NCI-H2107 treated with DMSO at 0.1 percent for 48 hours (cell line): ENCODE results near the gene NMNAT2.

Source experiments
- DNase-seq: peaks from one replicate; lab custom pipeline; 2025; ENCODE audit not compliant: unreplicated experiment; lab: John Stamatoyannopoulos, UW

Gene NMNAT2

GRCh38 chr1:183366116-183366515 lies 52.1 kb downstream of the NMNAT2 start:
- no peak for DNase-seq

GRCh38 chr1:183365676-183366075 lies 52.5 kb downstream of the NMNAT2 start:
- peak; percentile 72 for DNase-seq

- no peak for DNase-seq
Measured at GRCh38 chr1:183365093-183365492, 53.1 kb downstream of the NMNAT2 start.

- no peak for DNase-seq
Measured at GRCh38 chr1:183363972-183364371, 54.2 kb downstream of the NMNAT2 start.

- no peak for DNase-seq
Measured at GRCh38 chr1:183361081-183361480, 57.1 kb downstream of the NMNAT2 start.

DNA sequence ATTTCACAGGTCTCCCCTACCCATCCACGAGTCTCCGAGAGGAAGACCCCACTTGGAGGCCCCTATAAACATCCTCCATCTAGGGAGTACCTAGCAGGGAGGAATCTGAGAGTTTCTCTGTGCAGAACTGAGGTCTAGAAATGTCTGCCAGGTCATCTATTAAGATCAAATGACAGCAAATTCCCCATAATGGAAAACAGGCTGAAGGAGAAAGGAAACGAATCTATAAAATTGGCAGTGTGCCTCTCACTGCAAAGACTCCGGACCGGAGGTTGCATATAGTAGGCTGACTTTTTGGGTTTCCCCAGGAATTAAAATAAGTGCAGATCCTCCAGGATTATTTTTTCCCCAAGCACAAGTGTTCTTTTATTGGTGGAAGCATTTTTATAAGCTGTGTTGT lies 57.7 kb downstream of the NMNAT2 start:
- DNase-seq: no peak

DNA sequence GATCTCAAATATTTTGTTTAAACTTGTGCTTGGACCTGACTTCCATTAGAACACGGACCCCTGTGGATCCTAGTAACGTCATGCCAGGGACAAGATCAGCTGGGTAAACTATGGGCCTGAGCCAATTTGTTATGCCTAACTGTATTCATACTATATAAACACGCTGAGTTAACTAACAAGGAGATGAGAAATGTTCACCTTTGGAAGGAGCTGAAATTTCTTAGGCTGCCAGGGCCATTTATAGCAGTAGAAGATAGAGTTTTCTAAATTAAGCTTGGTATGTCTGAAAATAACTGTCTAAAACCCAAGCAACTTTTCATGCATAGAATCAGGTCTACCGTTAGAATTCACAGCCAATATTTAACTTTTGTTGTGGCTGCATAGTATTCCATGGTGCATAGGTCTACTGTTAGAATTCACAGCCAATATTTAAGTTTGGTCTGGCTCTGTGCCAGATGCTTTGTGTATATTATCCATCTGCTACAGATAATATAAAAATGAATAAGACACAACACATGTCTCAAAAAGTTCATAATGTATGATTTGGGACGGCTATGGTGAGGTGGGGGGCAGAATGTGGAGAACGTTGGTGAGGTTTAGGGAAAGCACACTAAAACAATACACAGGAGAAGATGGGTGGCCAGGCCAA lies 61.5 kb downstream of the NMNAT2 start:
- DNase-seq: no peak

GRCh38 chr1:183355797-183356196 lies 62.4 kb downstream of the NMNAT2 start:
- no peak for DNase-seq

DNA sequence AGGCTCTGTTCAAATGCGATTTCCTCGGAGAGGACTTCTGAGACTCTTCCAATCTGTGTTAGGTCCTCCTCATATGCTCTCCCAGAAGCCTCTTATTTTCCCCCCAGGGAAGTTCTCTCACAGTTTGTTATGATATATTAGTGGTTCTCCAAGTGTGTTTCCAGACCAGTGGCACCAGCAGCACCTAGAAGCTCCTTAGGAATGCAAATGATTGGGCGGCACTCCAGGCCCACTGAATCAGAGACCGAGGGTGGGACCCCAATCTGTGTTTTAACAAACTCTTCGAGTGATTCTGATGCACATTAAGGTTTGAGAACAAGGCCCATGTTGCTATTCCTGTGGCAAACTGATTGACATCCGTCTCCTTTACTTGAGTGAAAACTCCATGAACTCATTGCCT lies 63.0 kb downstream of the NMNAT2 start:
- DNase-seq: no peak

GRCh38 chr1:183353597-183353996 lies 64.6 kb downstream of the NMNAT2 start:
- DNase-seq: no peak

- DNase-seq: no peak
Measured at GRCh38 chr1:183349201-183349711, 68.9 kb downstream of the NMNAT2 start.

GRCh38 chr1:183346276-183346732 lies 71.9 kb downstream of the NMNAT2 start:
- no peak for DNase-seq

GRCh38 chr1:183339556-183340167 lies 78.5 kb downstream of the NMNAT2 start:
- DNase-seq: no peak

GRCh38 chr1:183331091-183331742 lies 87.0 kb downstream of the NMNAT2 start:
- no peak for DNase-seq

GRCh38 chr1:183330335-183330734 lies 87.8 kb downstream of the NMNAT2 start:
- peak; percentile 87 for DNase-seq

- no peak for DNase-seq
Measured at GRCh38 chr1:183328371-183328770, 89.8 kb downstream of the NMNAT2 start.

GRCh38 chr1:183327434-183328290 lies 90.5 kb downstream of the NMNAT2 start:
- DNase-seq: no peak

DNA sequence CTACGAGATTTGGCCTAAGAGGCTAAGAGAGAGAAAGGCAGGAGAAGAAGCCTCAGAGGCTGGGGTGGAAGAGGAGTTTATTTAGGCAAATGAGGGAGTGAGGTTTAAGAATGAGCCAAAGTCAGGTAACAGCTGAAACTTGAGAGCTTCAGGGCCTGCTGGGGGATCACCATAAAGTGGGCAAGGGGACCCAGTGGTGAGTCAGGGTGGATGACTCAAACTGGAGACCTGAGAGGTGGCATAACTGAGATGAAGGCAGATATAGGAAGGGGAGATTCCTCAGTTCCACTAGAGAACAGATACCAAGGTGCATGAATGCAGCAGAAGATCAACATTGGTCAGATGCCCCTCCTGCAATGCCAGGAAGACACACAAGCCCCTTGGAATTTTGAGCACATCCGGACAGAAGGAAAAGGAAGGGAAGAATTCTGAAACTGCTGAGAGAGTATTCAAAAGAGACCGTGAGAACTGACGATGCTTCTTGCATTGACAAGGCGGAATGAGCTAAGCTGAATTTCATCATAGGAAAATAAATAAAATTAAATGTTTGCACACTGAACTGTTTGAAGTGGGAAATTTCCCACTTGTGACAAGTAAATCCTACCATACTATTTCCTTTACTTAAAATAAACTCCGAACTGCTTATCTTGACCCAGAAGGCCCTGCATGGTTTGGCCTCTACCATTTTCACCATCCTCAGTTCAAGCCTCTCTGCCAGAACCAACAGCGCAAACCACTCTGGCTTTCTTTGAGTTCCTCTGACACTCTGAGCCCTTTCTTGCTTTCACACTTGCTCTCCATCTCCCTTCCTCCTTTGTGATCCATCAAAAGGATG lies 94.1 kb downstream of the NMNAT2 start:
- DNase-seq: no peak

- no peak for DNase-seq
Measured at GRCh38 chr1:183319606-183320005, 98.6 kb downstream of the NMNAT2 start.

DNA sequence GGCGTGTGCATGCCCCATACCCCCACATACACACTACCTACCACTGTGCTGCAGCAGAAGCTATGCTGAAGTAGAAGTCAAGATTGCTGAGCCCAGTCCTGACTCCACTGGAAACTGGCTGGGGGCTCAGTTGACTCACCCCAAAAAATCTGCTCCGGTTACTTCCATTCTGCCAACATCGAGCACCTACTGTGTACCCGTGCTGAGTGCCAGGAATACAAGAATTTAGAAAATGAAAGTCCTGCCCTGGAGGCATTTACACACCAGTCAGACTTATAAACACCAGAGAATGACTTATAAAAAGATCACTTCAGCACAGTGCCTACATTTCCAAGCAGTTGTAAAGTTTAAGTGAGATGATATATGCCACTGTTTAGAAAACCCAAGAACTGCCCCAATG lies 99.1 kb downstream of the NMNAT2 start:
- DNase-seq: no peak
